ENCODE measurements around the gene SDF2. TPM values are rescaled to one million over a fixed set of nuclear protein-coding genes. Genes with fewer than 3 reads are reported as not detected.

Gene SDF2
- polyA plus RNA-seq, 1 donor, result 76.6 TPM

Other genes with a start within 250 kb of the SDF2 start
- 15.2 TPM for gene SLC13A2, start 188.3 kb downstream of the SDF2 start, polyA plus RNA-seq (ENCODE audit: insufficient read length)
- gene FOXN1, start 155.6 kb downstream of the SDF2 start, polyA plus RNA-seq (ENCODE audit: insufficient read length), result 0.55 TPM
- gene UNC119, start 109.3 kb downstream of the SDF2 start, polyA plus RNA-seq (ENCODE audit: insufficient read length), result 56.8 TPM
- gene PIGS, start 90.4 kb downstream of the SDF2 start, polyA plus RNA-seq (ENCODE audit: insufficient read length), result 101 TPM
- 24.6 TPM for gene ALDOC, start 85.0 kb downstream of the SDF2 start, polyA plus RNA-seq (ENCODE audit: insufficient read length)
- gene SPAG5, start 62.9 kb downstream of the SDF2 start, polyA plus RNA-seq (ENCODE audit: insufficient read length), result 88.8 TPM
- gene RSKR, start 47.7 kb downstream of the SDF2 start, polyA plus RNA-seq (ENCODE audit: insufficient read length), result 30.4 TPM
- 119 TPM for gene BLTP2, start 16.7 kb downstream of the SDF2 start, polyA plus RNA-seq (ENCODE audit: insufficient read length)
- gene SUPT6H, start 299 bp upstream of the SDF2 start, polyA plus RNA-seq (ENCODE audit: insufficient read length), result 80.6 TPM
- 10.4 TPM for gene PROCA1, start 50.0 kb upstream of the SDF2 start, polyA plus RNA-seq (ENCODE audit: insufficient read length)
- 181 TPM for gene RAB34, start 56.0 kb upstream of the SDF2 start, polyA plus RNA-seq (ENCODE audit: insufficient read length)
- 871 TPM for gene RPL23A, start 58.1 kb upstream of the SDF2 start, polyA plus RNA-seq (ENCODE audit: insufficient read length)
- gene TLCD1, start 64.3 kb upstream of the SDF2 start, polyA plus RNA-seq (ENCODE audit: insufficient read length), result 13.6 TPM
- gene NEK8, start 66.9 kb upstream of the SDF2 start, polyA plus RNA-seq (ENCODE audit: insufficient read length), result 11.2 TPM
- 108 TPM for gene TRAF4, start 82.1 kb upstream of the SDF2 start, polyA plus RNA-seq (ENCODE audit: insufficient read length)
- 20.6 TPM for gene FAM222B, start 180.9 kb upstream of the SDF2 start, polyA plus RNA-seq (ENCODE audit: insufficient read length)
- 77.1 TPM for gene ERAL1, start 193.1 kb upstream of the SDF2 start, polyA plus RNA-seq (ENCODE audit: insufficient read length)
- gene FLOT2, start 235.8 kb upstream of the SDF2 start, polyA plus RNA-seq (ENCODE audit: insufficient read length), result 78.5 TPM
- 12.7 TPM for gene DHRS13, start 241.2 kb upstream of the SDF2 start, polyA plus RNA-seq (ENCODE audit: insufficient read length)

Data from left kidney (tissue), 1 donor.